Naive thymus-derived CD4-positive, alpha-beta T cell (primary cell): ENCODE measurements around the gene SKIL. TPM values are rescaled to one million over a fixed set of nuclear protein-coding genes. Genes with fewer than 3 reads are reported as not detected.

Experiments used
- ATAC-seq: fragments of 150-1000 bp; cut with Tn5 transposase; 2 replicates; pipeline ENCODE4 v1.10.0; 2021; ENCODE audit warnings: mild to moderate bottlenecking, moderate library complexity
- CTCF ChIA-PET: fragments of 350-600 bp; sonication (Branson Sonifier 250); formaldehyde crosslinking; loops from one replicate; lab custom pipeline; 2021; ENCODE audit warnings: antibody characterized with exemption; lab: Charles Lee
- POLR2A ChIA-PET: fragments of 350-600 bp; sonication (Branson Sonifier 250); formaldehyde crosslinking; loops from one replicate; lab custom pipeline; 2021; ENCODE audit warnings: antibody characterized with exemption, inconsistent platforms; lab: Charles Lee
- DNase-seq, 9 donors: peaks; one replicate each; pipeline versions ENCODE4 v3.0.0 to v3.0.0-alpha.2; 2020 to 2022; ENCODE audit warnings: mixed read lengths in 1 of 9
- H3K27ac ChIP-seq: one replicate; pipeline ENCODE4 v1.7.0; 2013; ENCODE audit warnings: mild to moderate bottlenecking, low read depth, low read length, moderate library complexity
- H3K27me3 ChIP-seq, 2 donors: one replicate each; pipeline ENCODE4 v1.7.0; 2013; ENCODE audit warnings: low read length in 2 of 2, mild to moderate bottlenecking in 2 of 2, moderate library complexity in 2 of 2; ENCODE audit not compliant: control insufficient read depth in 2 of 2, insufficient read depth in 2 of 2
- H3K36me3 ChIP-seq, 3 experiments: 1 replicate in 2 of 3; 2 replicates in 1 of 3; pipeline ENCODE4 v1.7.0; 2013; ENCODE audit warnings: low read length in 3 of 3, mild to moderate bottlenecking in 3 of 3, moderate library complexity in 1 of 3; ENCODE audit not compliant: insufficient read depth in 3 of 3, control insufficient read depth in 2 of 3
- H3K4me1 ChIP-seq, 2 donors: one replicate each; pipeline ENCODE4 v1.7.0; 2013; ENCODE audit warnings: low read length in 2 of 2, mild to moderate bottlenecking in 2 of 2, moderate library complexity in 1 of 2; ENCODE audit not compliant: control insufficient read depth in 2 of 2, insufficient read depth in 2 of 2
- H3K4me3 ChIP-seq: 2 replicates; pipeline ENCODE4 v1.7.0; 2013; ENCODE audit warnings: mild to moderate bottlenecking, low read length
- H3K9me3 ChIP-seq, 3 experiments: 1 replicate in 2 of 3; 2 replicates in 1 of 3; pipeline ENCODE4 v1.7.0; 2013; ENCODE audit warnings: low read length in 3 of 3; ENCODE audit not compliant: control insufficient read depth in 2 of 3
- H3K27ac Mint-ChIP-seq, 9 donors: one replicate each; pipeline ENCODE4 v1.8.0; 2020 to 2022; ENCODE audit warnings: mixed read lengths in 9 of 9, mild to moderate bottlenecking in 8 of 9, moderate library complexity in 5 of 9, inconsistent platforms in 2 of 9
- H3K27me3 Mint-ChIP-seq, 5 donors: one replicate each; pipeline ENCODE4 v1.8.0; 2021 to 2022; ENCODE audit warnings: mixed read lengths in 5 of 5, mild to moderate bottlenecking in 1 of 5
- H3K36me3 Mint-ChIP-seq, 5 donors: one replicate each; pipeline ENCODE4 v1.8.0; 2020 to 2022; ENCODE audit warnings: mixed read lengths in 5 of 5, mild to moderate bottlenecking in 3 of 5, inconsistent platforms in 1 of 5
- H3K4me1 Mint-ChIP-seq, 7 donors: one replicate each; pipeline ENCODE4 v1.8.0; 2020 to 2022; ENCODE audit warnings: mixed read lengths in 7 of 7, mild to moderate bottlenecking in 3 of 7, inconsistent platforms in 1 of 7
- H3K4me3 Mint-ChIP-seq, 10 donors: one replicate each; pipeline ENCODE4 v1.8.0; 2020 to 2022; ENCODE audit warnings: mild to moderate bottlenecking in 10 of 10, mixed read lengths in 10 of 10, moderate library complexity in 6 of 10, inconsistent platforms in 2 of 10
- H3K9me3 Mint-ChIP-seq, 11 donors: one replicate each; pipeline ENCODE4 v1.8.0; 2020 to 2022; ENCODE audit warnings: mixed read lengths in 11 of 11, mild to moderate bottlenecking in 4 of 11, inconsistent platforms in 1 of 11, moderate library complexity in 1 of 11
- intact Hi-C, 2 donors: fragments of 100-400 bp; cut with micrococcal nuclease; formaldehyde crosslinking; loops; one replicate each; pipeline ENCODE4 v1.15.1; 2023
- polyA plus RNA-seq, 2 donors: library from polyadenylated mRNA; unstranded; fragments of 300-500 nt; fragmentation: Illumina TruSeq; gene quantifications; one replicate each; pipeline ENCODE4 v1.2.3, GENCODE V29; 2021
- total RNA-seq, 6 experiments: library from RNA in 5 of 6; stranded (reverse) in 5 of 6; gene quantifications; 1 replicate in 5 of 6; 2 replicates in 1 of 6; pipeline ENCODE4 v1.2.3 and lab custom pipeline; 2021 to 2026

The SKIL gene
- total and polyA plus RNA-seq, 7 experiments from 2014 or later, result 4.7 to 80.5 (median 36.0) TPM

DNA sequence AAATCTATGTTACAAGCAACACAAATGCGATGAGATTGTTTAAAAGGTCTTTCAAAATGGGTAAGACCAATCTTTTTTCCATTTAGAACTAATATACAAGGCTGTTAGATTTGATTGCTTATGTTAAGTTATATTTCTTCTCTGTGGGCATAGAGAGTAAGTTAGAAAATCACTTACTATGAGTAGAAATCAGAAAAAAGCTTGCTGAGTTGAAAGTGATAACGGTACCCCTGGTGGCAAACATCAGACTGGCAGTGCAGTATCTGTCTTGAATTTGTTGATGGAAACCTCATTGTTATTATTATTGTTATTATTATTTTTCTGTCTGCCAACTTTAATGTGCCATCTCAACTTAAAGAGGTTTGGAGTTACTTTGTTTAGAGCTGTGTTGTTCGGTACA lies 73.5 kb downstream of the SKIL start:
- Mint-ChIP-seq H3K36me3 (peaks cover 0 to 4% (median 0%) of the 10 kb centered on the region in 5 donors), H3K4me3 (peak overlapping the region in 1 of 10 donors; percentile 2), H3K9me3 (peaks cover 0 to 5% (median 0%) of the 10 kb centered on the region in 11 donors), H3K27ac (no peak overlapping the region), H3K4me1 (peaks cover 0 to 22% (median 17%) of the 10 kb centered on the region in 7 donors), H3K27me3 (peaks cover 0 to 21% (median 0%) of the 10 kb centered on the region in 5 donors)
- ChIA-PET CTCF (interaction anchor here (0.8 to 0.9 kb wide), 2 partner anchors 18 to 373 kb away, joined by 3 read pairs; no protein-coding TSS in a partner anchor), POLR2A (no interaction called here)
- Histone ChIP-seq H3K27me3 (no peaks in the 10 kb centered on the region), H3K36me3 (no peaks in the 10 kb centered on the region), H3K4me3 (no peak overlapping the region), H3K27ac (no peak overlapping the region), H3K4me1 (peaks cover 0 to 6% of the 10 kb centered on the region in 2 donors), H3K9me3 (no peaks in the 10 kb centered on the region)
- no peak for DNase-seq
- intact Hi-C loops, result no loop called here
- no peak for ATAC-seq

DNA sequence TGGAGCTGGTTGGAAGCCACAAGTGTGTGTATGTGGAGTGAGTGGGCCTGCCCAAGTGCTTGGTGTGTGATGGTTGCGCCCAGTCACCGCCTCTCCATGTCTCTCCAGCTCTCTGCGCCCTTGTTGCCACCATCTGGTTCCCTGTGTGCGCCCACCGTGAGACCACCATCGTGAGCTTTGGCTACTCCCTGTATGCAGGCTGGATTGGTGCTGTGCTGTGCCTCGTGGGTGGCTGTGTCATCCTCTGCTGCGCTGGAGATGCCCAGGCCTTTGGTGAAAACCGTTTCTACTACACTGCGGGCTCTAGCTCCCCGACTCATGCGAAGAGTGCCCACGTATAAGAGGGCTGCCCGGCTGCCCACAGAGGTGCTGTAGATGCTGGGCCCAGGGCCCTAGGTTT lies 74.9 kb downstream of the SKIL start:
- peaks cover 0 to 22% (median 19%) of the 10 kb centered on the region in 7 donors for H3K4me1 Mint-ChIP-seq
- H3K4me3 Mint-ChIP-seq, result no peak overlapping the region
- no peaks in the 10 kb centered on the region for H3K9me3 ChIP-seq
- no peak overlapping the region for H3K4me3 ChIP-seq
- H3K9me3 Mint-ChIP-seq, result peaks cover 0 to 5% (median 0%) of the 10 kb centered on the region in 11 donors
- CTCF ChIA-PET, result no interaction called here
- ATAC-seq, result no peak
- intact Hi-C loops, result no loop called here
- no peaks in the 10 kb centered on the region for H3K36me3 ChIP-seq
- peaks cover 0 to 4% (median 0%) of the 10 kb centered on the region in 5 donors for H3K36me3 Mint-ChIP-seq
- POLR2A ChIA-PET, result interaction anchor here (0.9 kb wide), 1 partner anchor 392 kb away, joined by 6 read pairs; no protein-coding TSS in a partner anchor
- DNase-seq, result no peak
- no peak overlapping the region for H3K27ac Mint-ChIP-seq
- H3K27ac ChIP-seq, result no peak overlapping the region
- H3K4me1 ChIP-seq, result peaks cover 0 to 6% of the 10 kb centered on the region in 2 donors
- peaks cover 0 to 21% (median 0%) of the 10 kb centered on the region in 5 donors for H3K27me3 Mint-ChIP-seq
- no peaks in the 10 kb centered on the region for H3K27me3 ChIP-seq

DNA sequence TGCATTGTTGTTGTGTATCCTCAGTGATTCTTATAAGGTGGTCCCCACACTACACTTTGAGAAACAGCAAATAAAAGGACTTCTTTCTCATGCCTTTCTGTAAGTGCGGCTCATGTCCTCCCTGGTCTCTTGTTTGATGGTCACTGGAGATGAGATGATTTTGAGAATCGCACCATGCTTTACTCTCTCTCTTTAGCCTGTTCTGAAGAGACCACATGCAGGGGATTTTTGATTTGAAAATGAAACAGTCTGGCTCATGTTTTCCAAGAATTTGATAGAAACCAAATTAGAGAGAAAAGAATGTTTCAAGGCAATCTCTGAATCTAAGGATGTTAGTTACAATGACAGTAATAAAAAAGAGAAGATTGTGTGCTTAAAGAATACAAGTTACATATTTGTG lies 79.2 kb downstream of the SKIL start:
- Histone ChIP-seq H3K4me3 (no peak overlapping the region), H3K27me3 (no peaks in the 10 kb centered on the region), H3K4me1 (no peaks in the 10 kb centered on the region), H3K36me3 (no peaks in the 10 kb centered on the region), H3K9me3 (no peaks in the 10 kb centered on the region), H3K27ac (no peak overlapping the region)
- Mint-ChIP-seq H3K27me3 (peaks cover 6 to 19% (median 9%) of the 10 kb centered on the region in 5 donors), H3K4me1 (peaks cover 0 to 8% (median 0%) of the 10 kb centered on the region in 7 donors), H3K27ac (no peak overlapping the region), H3K4me3 (no peak overlapping the region), H3K36me3 (peaks cover 0 to 3% (median 0%) of the 10 kb centered on the region in 5 donors), H3K9me3 (peaks cover 0 to 2% (median 0%) of the 10 kb centered on the region in 11 donors)
- no peak for ATAC-seq
- no peak for DNase-seq
- intact Hi-C loops, result no loop called here
- POLR2A ChIA-PET, result no interaction called here
- CTCF ChIA-PET, result no interaction called here

DNA sequence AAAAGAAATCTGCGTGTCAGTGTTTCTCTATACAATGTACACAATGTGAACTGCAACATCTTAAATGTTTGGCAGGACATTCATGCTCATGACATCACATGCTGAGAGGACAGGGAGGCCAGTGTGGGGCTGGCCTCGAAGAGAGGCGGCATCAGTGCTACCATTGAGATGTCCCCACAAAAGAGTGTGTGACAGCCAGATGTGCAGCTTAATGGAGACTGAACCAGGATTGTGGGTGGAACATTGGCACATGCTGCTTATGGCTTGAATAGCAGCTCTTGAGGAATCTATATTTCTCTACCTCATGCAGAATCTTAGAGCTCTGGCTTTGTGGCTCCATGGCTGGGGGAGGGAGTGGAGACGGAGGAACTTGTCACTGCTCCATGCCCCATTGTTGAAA lies 79.7 kb downstream of the SKIL start:
- H3K27me3 Mint-ChIP-seq, result peaks cover 7 to 17% (median 9%) of the 10 kb centered on the region in 5 donors
- H3K4me1 Mint-ChIP-seq, result peaks cover 0 to 8% (median 0%) of the 10 kb centered on the region in 7 donors
- H3K9me3 Mint-ChIP-seq, result peaks cover 0 to 1% (median 0%) of the 10 kb centered on the region in 11 donors
- no peak overlapping the region for H3K27ac Mint-ChIP-seq
- ChIA-PET POLR2A (no interaction called here), CTCF (no interaction called here)
- H3K9me3 ChIP-seq, result no peaks in the 10 kb centered on the region
- intact Hi-C loops, result no loop called here
- H3K36me3 ChIP-seq, result no peaks in the 10 kb centered on the region
- peaks cover 0 to 3% (median 0%) of the 10 kb centered on the region in 5 donors for H3K36me3 Mint-ChIP-seq
- no peaks in the 10 kb centered on the region for H3K27me3 ChIP-seq
- ATAC-seq (no peak), DNase-seq (no peak)
- no peaks in the 10 kb centered on the region for H3K4me1 ChIP-seq
- no peak overlapping the region for H3K4me3 Mint-ChIP-seq
- no peak overlapping the region for H3K27ac ChIP-seq
- H3K4me3 ChIP-seq, result no peak overlapping the region

DNA sequence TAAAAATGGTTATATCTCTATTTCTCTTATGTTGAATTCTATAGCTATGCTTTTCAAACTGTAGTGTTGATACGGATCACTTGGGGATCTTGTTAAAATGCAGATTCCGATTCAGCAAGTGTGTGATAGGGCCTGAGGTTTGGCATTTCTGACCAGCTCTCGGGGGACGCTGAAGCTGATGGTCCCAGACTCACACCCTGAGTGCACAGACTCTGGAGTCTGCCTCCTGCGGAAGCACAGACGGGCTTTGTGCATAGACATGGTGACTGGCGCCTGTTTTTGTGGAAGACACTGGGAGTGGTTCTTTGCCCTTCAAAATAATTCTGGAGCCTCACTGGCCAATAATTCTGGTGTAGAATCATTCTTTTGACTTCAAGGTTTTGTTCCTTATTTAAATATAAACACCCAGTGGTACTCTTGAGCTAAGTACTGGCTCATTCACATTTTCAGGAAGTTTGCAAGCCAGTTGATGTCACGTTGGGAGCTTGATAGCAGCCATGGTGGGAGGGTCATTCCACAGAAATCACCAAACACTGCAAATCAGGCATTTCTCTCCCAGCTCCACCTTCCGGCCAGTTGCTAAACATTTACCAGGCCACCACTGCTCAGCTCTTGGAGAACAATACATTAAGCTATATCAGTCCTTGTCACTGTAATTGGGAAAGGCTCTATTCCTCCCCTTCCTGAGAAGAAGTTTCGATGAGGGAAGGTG lies 80.3 kb downstream of the SKIL start:
- CTCF ChIA-PET, result no interaction called here

DNA sequence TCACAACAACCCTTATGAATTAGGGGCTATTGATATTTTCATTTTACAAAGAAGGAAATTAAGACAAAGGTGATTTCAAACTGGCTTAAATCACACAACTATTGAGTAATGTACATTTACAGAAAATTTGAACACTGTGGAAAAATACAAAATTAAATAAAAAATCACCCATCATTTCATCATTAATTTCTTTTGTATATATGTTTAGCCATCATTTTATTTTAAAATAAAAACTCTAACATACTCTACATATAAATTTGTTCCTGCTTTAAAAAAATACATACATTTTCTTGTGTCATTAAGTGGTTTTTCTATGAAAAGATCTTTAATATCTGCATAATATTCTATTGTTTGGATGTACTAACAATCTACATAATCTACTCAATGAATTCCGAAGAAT lies 81.3 kb downstream of the SKIL start:
- Histone ChIP-seq H3K27me3 (no peaks in the 10 kb centered on the region), H3K36me3 (no peaks in the 10 kb centered on the region), H3K4me1 (no peaks in the 10 kb centered on the region), H3K4me3 (no peak overlapping the region), H3K9me3 (no peaks in the 10 kb centered on the region), H3K27ac (no peak overlapping the region)
- no peak for DNase-seq
- no peak overlapping the region for H3K27ac Mint-ChIP-seq
- H3K9me3 Mint-ChIP-seq, result peaks cover 0 to 1% (median 0%) of the 10 kb centered on the region in 11 donors
- ATAC-seq, result no peak
- ChIA-PET POLR2A (no interaction called here), CTCF (no interaction called here)
- H3K4me3 Mint-ChIP-seq, result no peak overlapping the region
- H3K36me3 Mint-ChIP-seq, result peaks cover 0 to 3% (median 0%) of the 10 kb centered on the region in 5 donors
- H3K4me1 Mint-ChIP-seq, result peaks cover 0 to 8% (median 0%) of the 10 kb centered on the region in 7 donors
- H3K27me3 Mint-ChIP-seq, result peaks cover 9 to 17% (median 14%) of the 10 kb centered on the region in 5 donors
- intact Hi-C loops, result no loop called here

More for the DNA sequence above, 80.3 kb downstream of the SKIL start:
- Mint-ChIP-seq H3K27ac (no peak overlapping the region), H3K9me3 (peaks cover 0 to 1% (median 0%) of the 10 kb centered on the region in 11 donors), H3K36me3 (peaks cover 0 to 3% (median 0%) of the 10 kb centered on the region in 5 donors), H3K4me3 (no peak overlapping the region), H3K4me1 (peaks cover 0 to 8% (median 0%) of the 10 kb centered on the region in 7 donors), H3K27me3 (peaks cover 9 to 17% (median 14%) of the 10 kb centered on the region in 5 donors)
- Histone ChIP-seq H3K27ac (no peak overlapping the region), H3K4me1 (no peaks in the 10 kb centered on the region), H3K27me3 (no peaks in the 10 kb centered on the region), H3K36me3 (no peaks in the 10 kb centered on the region), H3K4me3 (no peak overlapping the region), H3K9me3 (no peaks in the 10 kb centered on the region)
- intact Hi-C loops, result no loop called here
- ATAC-seq (no peak), DNase-seq (no peak)
- POLR2A ChIA-PET, result no interaction called here
